ENCODE measurements around the gene IQCE. TPM values are rescaled to one million over a fixed set of nuclear protein-coding genes. Genes with fewer than 3 reads are reported as not detected.

IQCE gene
- total and polyA plus RNA-seq, 10 of the 15 experiments (the other 5 are each of a cell fraction or from before 2014, with no cell fraction given), result 0.37 to 8.1 (median 3.7) TPM

DNA sequence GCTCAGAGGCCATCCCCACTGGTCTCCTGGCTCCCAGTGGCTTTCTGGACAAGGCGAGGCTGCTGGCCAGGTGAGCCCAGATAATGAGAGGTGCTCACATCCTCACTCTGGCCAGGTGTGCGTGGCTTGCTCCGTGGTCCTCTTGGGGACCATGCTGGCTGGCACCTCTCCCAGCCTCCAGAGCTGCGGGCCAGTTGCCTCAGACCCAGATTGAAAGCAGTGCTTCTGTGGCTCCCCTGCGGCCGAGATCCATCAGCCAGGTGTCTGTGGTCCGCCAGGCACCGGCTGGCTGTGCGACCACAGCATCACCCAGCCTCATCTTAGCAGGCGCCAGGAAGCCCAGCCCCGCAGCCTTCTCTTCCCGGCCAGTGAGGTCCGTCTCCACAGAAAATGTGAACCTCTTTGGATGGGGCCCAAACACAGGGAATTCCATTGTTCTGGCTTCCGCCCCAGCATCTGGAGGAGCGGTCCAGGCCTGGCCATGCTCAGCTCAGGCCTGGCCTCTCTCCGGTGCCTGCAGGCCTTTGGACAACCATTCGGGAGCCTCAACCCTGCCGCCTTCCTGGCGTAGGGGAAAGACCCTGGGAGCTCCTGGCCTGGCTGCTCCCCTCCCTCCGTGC lies 67.8 kb downstream of the IQCE start:
- ATAC-seq, result no peak
- 54% methylated on average over 20 of the region's 20 CpGs for WGBS (ENCODE audit: insufficient coverage, insufficient replicate concordance, low lambda C conversion rate, missing lambda C conversion rate)
- H3K9ac ChIP-seq (ENCODE audit: control insufficient read depth, insufficient read depth, low read length), result no peak overlapping the region
- H3K27me3 ChIP-seq (replicated peaks in 1 of 2; ENCODE audit: control insufficient read depth in 2 of 2, insufficient read depth in 2 of 2, low read length in 1 of 2), result 0 out of 4 replicates have a peak, but pooled peaks cover 0 to 1% of the 10 kb centered on the region in 2 experiments
- DNase-seq (ENCODE audit: low read depth, low spot score), result no peak
- no peaks in the 10 kb centered on the region for H3K36me3 ChIP-seq (ENCODE audit: control insufficient read depth in 2 of 2, insufficient read depth in 2 of 2, low read length in 1 of 2)
- no peaks in the 10 kb centered on the region for H3K9me3 ChIP-seq (replicated peaks; ENCODE audit: control insufficient read depth, insufficient read depth, low read length)
- H3K79me2 ChIP-seq (ENCODE audit: control insufficient read depth, insufficient read depth, low read length), result no peaks in the 10 kb centered on the region
- ChIA-PET CTCF (no interaction called here), SMC1A (ENCODE audit: uncharacterized antibody, unreplicated experiment) (no interaction called here), RAD21 (ENCODE audit: unreplicated experiment) (no interaction called here), POLR2A (no interaction called here)
- TF ChIP-seq ZNF384 (IDR thresholded peaks at IDR 0.05; ENCODE audit: borderline replicate concordance, low read depth, low read length) (no peak), FOXK2 (IDR thresholded peaks at IDR 0.05) (no peak), EP300 (IDR thresholded peaks at IDR 0.05; ENCODE audit: borderline replicate concordance in 1 of 2, control insufficient read depth in 1 of 2, low read depth in 2 of 2, low read length in 2 of 2) (no peak), POLR2A (IDR thresholded peaks at IDR 0.05; ENCODE audit: low read depth, low read length) (no peak), CEBPB (IDR thresholded peaks at IDR 0.05; ENCODE audit: borderline replicate concordance in 1 of 2, low read depth in 2 of 2, low read length in 2 of 2) (no peak), PAX5 (IDR thresholded peaks at IDR 0.05; ENCODE audit: borderline replicate concordance, low read depth, low read length) (no peak), CHD2 (IDR thresholded peaks at IDR 0.05; ENCODE audit: borderline replicate concordance, low read depth, low read length) (no peak), NR2C2 (IDR thresholded peaks at IDR 0.05; ENCODE audit: borderline replicate concordance, control insufficient read depth, insufficient read length, low read depth) (no peak), MEF2A (IDR thresholded peaks at IDR 0.05; ENCODE audit: insufficient read depth, low read depth, low read length) (no peak), TBL1XR1 (IDR thresholded peaks at IDR 0.05; ENCODE audit: low read depth, low read length) (no peak), ZNF24 (IDR thresholded peaks at IDR 0.05) (no peak), BMI1 (IDR thresholded peaks at IDR 0.05; ENCODE audit: borderline replicate concordance) (no peak)
- TF ChIP-seq, protein P1, sequence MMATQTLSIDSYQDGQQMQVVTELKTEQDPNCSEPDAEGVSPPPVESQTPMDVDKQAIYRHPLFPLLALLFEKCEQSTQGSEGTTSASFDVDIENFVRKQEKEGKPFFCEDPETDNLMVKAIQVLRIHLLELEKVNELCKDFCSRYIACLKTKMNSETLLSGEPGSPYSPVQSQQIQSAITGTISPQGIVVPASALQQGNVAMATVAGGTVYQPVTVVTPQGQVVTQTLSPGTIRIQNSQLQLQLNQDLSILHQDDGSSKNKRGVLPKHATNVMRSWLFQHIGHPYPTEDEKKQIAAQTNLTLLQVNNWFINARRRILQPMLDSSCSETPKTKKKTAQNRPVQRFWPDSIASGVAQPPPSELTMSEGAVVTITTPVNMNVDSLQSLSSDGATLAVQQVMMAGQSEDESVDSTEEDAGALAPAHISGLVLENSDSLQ (IDR thresholded peaks at IDR 0.05), result no peak
- TF ChIP-seq, protein P2, sequence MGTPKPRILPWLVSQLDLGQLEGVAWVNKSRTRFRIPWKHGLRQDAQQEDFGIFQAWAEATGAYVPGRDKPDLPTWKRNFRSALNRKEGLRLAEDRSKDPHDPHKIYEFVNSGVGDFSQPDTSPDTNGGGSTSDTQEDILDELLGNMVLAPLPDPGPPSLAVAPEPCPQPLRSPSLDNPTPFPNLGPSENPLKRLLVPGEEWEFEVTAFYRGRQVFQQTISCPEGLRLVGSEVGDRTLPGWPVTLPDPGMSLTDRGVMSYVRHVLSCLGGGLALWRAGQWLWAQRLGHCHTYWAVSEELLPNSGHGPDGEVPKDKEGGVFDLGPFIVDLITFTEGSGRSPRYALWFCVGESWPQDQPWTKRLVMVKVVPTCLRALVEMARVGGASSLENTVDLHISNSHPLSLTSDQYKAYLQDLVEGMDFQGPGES (IDR thresholded peaks at IDR 0.05), result no peak
- no TSS peak for BruUV-seq (replicated peaks)
- in situ Hi-C loops (cut with MboI) (no loop called here), intact Hi-C loops (cut with micrococcal nuclease; ENCODE audit: unreplicated experiment) (no loop called here)
- no peak overlapping the region for H3K27ac ChIP-seq (ENCODE audit: control insufficient read depth, insufficient read depth)
- H2AFZ ChIP-seq (ENCODE audit: control insufficient read depth, low read depth, low read length), result no peak overlapping the region
- H3K4me3 ChIP-seq, result no peak overlapping the region
- no peak for FAIRE-seq
- H4K20me1 ChIP-seq (ENCODE audit: control insufficient read depth, insufficient read depth), result no peaks in the 10 kb centered on the region
- H3K4me1 ChIP-seq (ENCODE audit: control insufficient read depth, insufficient read depth, low read length), result peaks cover 4% of the 10 kb centered on the region; the same call in 1 of the 2 replicates
- H3K4me2 ChIP-seq (ENCODE audit: control insufficient read depth, insufficient read depth), result no peak overlapping the region
